Epithelial cell of esophagus (primary cell): ENCODE results near the gene EFS.

Experiments
- DNase-seq: peaks from one replicate; pipeline ENCODE4 v3.0.0; 2010; ENCODE audit warnings: low read depth
- H3K4me3 ChIP-seq: 2 replicates; pipeline ENCODE4 v1.5.1; 2011; ENCODE audit warnings: mild to moderate bottlenecking, low read length, control low read depth
- CTCF ChIP-seq: IDR thresholded peaks from 2 replicates; pipeline ENCODE4 v1.5.1; 2011; ENCODE audit warnings: low read depth, mild to moderate bottlenecking, low read length, control low read depth, inconsistent platforms; ENCODE audit not compliant: insufficient read depth; ENCODE audit errors: missing control alignments

Gene EFS

GRCh38 chr14:23382731-23383440 is 17.9 kb upstream of the EFS start:
- no peak overlapping the region for H3K4me3 ChIP-seq
- TF ChIP-seq CTCF = no peak
- DNase-seq = no peak

DNA sequence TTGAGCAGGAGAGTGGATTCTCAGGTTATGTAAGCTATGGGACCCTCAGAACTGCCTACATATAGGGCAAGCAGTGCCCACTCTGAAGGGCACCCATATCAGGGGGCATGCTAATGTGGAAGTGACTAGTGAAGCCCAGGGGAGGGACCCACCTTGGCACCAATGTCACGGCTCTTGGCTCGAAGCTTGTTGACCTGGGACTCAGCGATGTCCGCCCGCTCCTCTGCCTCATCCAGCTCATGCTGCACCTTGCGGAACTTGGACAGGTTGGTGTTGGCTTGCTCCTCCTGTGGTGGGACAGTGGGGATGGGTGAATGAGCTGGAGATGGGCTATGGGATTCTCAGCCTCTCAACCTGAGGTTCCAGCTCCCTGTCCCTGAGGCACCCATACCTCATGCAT is 17.3 kb upstream of the EFS start:
- no peak for DNase-seq
- no peak overlapping the region for H3K4me3 ChIP-seq
- no peak for TF ChIP-seq CTCF

- no peak for DNase-seq
- no peak overlapping the region for H3K4me3 ChIP-seq
- TF ChIP-seq CTCF = no peak
These were observed 16.9 kb upstream of the EFS start for GRCh38 chr14:23381871-23382270.

DNA sequence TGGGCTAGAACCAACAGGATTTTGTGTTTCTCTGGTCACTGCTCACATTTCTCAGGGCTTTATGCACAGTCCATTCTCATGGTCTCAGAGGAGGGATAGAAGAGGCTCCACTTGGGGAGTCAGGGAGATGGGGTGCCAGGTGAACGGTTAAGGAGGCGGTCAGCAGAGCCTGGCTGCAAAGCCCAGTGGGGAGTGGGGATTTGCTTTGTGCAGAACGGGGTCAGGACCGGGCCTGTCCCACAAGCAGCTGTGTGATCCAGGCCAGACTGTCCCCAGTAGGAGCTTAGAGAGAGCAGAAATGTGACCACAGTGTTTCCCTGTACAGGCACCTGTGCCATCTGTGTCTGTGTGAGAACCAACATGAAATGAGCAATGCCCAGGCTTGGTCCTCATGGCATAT is 16.0 kb upstream of the EFS start:
- TF ChIP-seq CTCF = no peak
- no peak for DNase-seq
- no peak overlapping the region for H3K4me3 ChIP-seq

DNA sequence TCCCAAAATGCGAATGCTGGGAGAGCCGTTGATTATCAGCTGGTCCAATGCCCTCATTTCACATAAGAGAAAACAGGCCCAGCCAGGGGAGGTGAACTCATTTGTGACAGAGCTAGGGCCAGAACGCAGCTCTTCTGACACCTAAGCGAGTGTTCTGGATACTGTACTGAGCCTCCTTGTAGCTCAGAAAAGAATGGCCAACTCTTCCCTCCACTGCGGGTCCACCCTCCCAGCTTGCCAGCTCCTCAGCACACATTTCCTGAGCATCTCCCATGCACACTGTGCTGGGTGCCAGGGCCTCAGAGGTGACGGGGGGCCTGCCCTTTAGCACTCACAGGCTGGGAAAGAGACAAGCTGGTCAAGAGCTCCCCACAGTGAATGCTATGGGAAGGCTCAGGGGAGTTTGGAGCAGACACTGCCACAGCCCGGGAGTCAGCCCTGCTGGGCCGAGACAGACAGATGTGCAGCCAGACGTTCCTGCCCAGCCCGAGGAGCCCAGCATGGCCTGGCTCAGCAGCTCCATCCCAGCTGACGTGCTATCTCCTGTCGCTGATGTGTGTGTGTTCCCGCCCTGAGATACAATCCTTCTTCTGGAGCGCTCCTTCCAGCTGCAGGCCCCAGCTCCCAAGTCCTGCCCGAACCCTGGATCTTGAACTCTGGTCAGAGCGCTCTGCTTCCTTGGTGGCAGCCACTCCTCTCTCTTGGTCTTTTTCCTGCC is 15.4 kb upstream of the EFS start:
- H3K4me3 ChIP-seq = no peak overlapping the region
- no peak for DNase-seq
- TF ChIP-seq CTCF = no peak

DNA sequence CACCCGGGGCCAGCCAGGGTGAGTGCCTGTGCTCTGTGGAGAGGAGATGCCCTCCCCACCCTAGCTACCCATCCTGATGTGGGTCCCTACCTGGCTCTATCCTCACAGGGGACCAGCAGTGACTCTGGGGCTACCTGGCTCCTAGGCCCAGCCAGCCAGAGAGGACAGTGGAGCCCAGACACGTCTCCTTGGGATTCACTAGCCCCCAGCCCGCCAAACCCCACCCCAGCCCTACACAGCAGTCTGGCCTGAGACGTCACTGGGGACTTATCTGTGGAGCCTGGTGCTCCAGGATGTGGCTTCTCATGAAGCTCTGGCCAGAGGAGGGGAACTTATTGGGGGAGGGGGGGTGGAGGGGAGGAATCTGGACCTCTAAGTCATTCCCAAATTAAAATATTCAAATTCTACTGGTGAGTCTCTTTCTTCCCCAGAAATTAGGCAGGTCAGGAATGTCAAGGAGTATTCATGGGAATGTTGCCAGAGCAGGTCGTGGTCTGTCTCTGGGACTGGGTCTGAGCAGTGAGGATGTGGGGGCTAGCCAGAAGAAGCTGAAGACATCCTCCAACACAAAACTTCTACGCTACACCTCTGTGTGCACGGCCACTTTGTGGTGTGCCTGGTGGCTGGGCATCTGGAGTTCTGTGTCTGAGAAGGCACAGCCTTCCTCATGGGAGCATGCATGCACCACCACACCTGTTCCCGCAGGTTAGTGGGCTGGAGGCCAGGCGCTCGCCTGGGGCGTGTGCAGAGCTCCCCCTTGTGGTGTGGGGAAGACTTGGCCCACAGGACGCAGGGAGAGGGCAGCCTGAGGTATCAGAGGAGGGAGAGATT is 14.6 kb upstream of the EFS start:
- H3K4me3 ChIP-seq = no peak overlapping the region
- DNase-seq = peak; percentile 78
- peak; percentile 98 for TF ChIP-seq CTCF
